Spleen (tissue), 7 donors: Measurements from ENCODE around the gene TIFAB.

Experiments
- CTCF ChIP-seq, 11 experiments: fragments of 200-600 bp in 7 of 11; fragments of 450-650 bp in 4 of 11; sonication (generic) in 4 of 11; IDR thresholded peaks in 8 of 11; conservative IDR thresholded peaks in 3 of 11; 1 replicate in 7 of 11; 2 replicates in 4 of 11; pipeline versions ENCODE4 v1.4.0 to v1.8.0; 2016 to 2021; ENCODE audit warnings: antibody characterized with exemption in 11 of 11, inconsistent platforms in 4 of 11, mild to moderate bottlenecking in 1 of 11
- POLR2AphosphoS5 ChIP-seq, 3 donors: sonication (generic); formaldehyde crosslinking; IDR thresholded peaks; one replicate each; pipeline ENCODE4 v1.5.1; 2017; ENCODE audit warnings: antibody characterized with exemption in 3 of 3
- donor health status: DM: no; HTN: no; CAD: no; lungs with moderate emphysema.
- donor health status: DM: no; HTN: no; CAD: no.
- donor health status: DM: no; HTN: no; CAD: no.

- TF ChIP-seq CTCF (IDR thresholded peaks at IDR 0.05 in 8 of 11, conservative IDR thresholded peaks at IDR 0.05 in 3 of 11): no peak
- no peak for TF ChIP-seq POLR2AphosphoS5 (IDR thresholded peaks at IDR 0.05)
Measured at GRCh38 chr5:135494196-135494595, 42.0 kb upstream of the TIFAB start.
